Measurements from ENCODE around the gene KLHL36.

GRCh38 chr16:84605339-84605848 lies 42.9 kb upstream of the KLHL36 start:
- TF ChIP-seq CTCF (IDR thresholded peaks at IDR 0.05 in 2 of 3, conservative IDR thresholded peaks at IDR 0.05 in 1 of 3; ENCODE audit: borderline replicate concordance in 1 of 3, insufficient read depth in 1 of 3, low read depth in 2 of 3, low read length in 2 of 3): no peak
- TF ChIP-seq TCF7L2 (IDR thresholded peaks at IDR 0.05; ENCODE audit: borderline replicate concordance, extremely low read depth, insufficient read depth, insufficient read length): no peak
